Measurements from ENCODE around the gene SLCO4A1. TPM values are rescaled to one million over a fixed set of nuclear protein-coding genes. Genes with fewer than 3 reads are reported as not detected.

SLCO4A1 gene
- total and polyA plus RNA-seq, 9 of the 15 experiments (the other 6 are each of a cell fraction or from before 2014, with no cell fraction given): 1.6 to 21.9 (median 12.8) TPM

- TF ChIP-seq KDM1A (IDR thresholded peaks at IDR 0.05) (peak in 1 of 2 experiments; percentile 25; a peak in 1 of 4 replicates), CBX2 (IDR thresholded peaks at IDR 0.05; ENCODE audit: insufficient read depth, low read length, poor library complexity, severe bottlenecking) (no peak), DDX20 (tag; IDR thresholded peaks at IDR 0.05; ENCODE audit: low read depth) (no peak), ATF7 (IDR thresholded peaks at IDR 0.05) (peak; percentile 27; the same call in 1 of the 2 replicates), ZBTB9 (CRISPR knock-in tag; IDR thresholded peaks at IDR 0.05) (no peak), CBX3 (IDR thresholded peaks at IDR 0.05; ENCODE audit: borderline replicate concordance in 1 of 2, low read length in 2 of 2) (peak in 1 of 2 experiments; percentile 60; a peak in 1 of 3 replicates), L3MBTL2 (IDR thresholded peaks at IDR 0.05) (peak; percentile 85), ZBTB40 (IDR thresholded peaks at IDR 0.05) (0 out of 2 replicates have a peak, but pooled peaks have one; percentile 52), ZBTB40 (CRISPR knock-in tag; IDR thresholded peaks at IDR 0.05) (no peak), PHB2 (IDR thresholded peaks at IDR 0.05; ENCODE audit: low read depth) (no peak), POLR2G (IDR thresholded peaks at IDR 0.05; ENCODE audit: low read depth, low read length) (no peak), CBFA2T3 (IDR thresholded peaks at IDR 0.05) (0 out of 2 replicates have a peak, but pooled peaks have one; percentile 22), CREB1 (IDR thresholded peaks at IDR 0.05) (no peak; the same call in 1 of the 2 replicates), CREB1 (CRISPR knock-in tag; IDR thresholded peaks at IDR 0.05) (peak; percentile 58), NCOA1 (IDR thresholded peaks at IDR 0.05; ENCODE audit: low read depth) (no peak), SREBF2 (CRISPR knock-in tag; IDR thresholded peaks at IDR 0.05) (no peak), ADNP (tag; IDR thresholded peaks at IDR 0.05) (no peak), GATAD2A (IDR thresholded peaks at IDR 0.05) (no peak), RUNX1 (IDR thresholded peaks at IDR 0.05; ENCODE audit: low read depth) (no peak), HDAC3 (IDR thresholded peaks at IDR 0.05; ENCODE audit: borderline replicate concordance, partially characterized antibody) (no peak)
These were observed 10.0 kb downstream of the SLCO4A1 start (continued) for GRCh38 chr20:62652041-62652893.

All from K562 (cell line).